SU-DHL-6 (cell line): Measurements from ENCODE around the gene APOBEC2.

Experiments
- CTCF ChIP-seq: fragments of 200-600 bp; sonication (generic); IDR thresholded peaks from one replicate; pipeline ENCODE4 v1.5.1; 2017; ENCODE audit warnings: antibody characterized with exemption, mild to moderate bottlenecking, low read length, moderate library complexity; ENCODE audit not compliant: insufficient read depth, poor library complexity, severe bottlenecking
- EZH2phosphoT487 ChIP-seq: fragments of 200-600 bp; sonication (generic), shearing (Covaris generic); conservative IDR thresholded peaks from 2 replicates; pipeline ENCODE4 v1.6.1; 2018; ENCODE audit warnings: mild to moderate bottlenecking, antibody characterized with exemption, low read length, moderate library complexity, mixed read lengths

- TF ChIP-seq CTCF (peak; percentile 32), EZH2phosphoT487 (no peak)
These were observed 20.4 kb downstream of the APOBEC2 start for GRCh38 chr6:41073203-41073967.
